ENCODE results near the gene AHCY.

GRCh38 chr20:34256629-34257124 is 46.5 kb downstream of the AHCY start:
- no peak for TF ChIP-seq POLR2A (IDR thresholded peaks at IDR 0.05)
- TF ChIP-seq, protein P1, sequence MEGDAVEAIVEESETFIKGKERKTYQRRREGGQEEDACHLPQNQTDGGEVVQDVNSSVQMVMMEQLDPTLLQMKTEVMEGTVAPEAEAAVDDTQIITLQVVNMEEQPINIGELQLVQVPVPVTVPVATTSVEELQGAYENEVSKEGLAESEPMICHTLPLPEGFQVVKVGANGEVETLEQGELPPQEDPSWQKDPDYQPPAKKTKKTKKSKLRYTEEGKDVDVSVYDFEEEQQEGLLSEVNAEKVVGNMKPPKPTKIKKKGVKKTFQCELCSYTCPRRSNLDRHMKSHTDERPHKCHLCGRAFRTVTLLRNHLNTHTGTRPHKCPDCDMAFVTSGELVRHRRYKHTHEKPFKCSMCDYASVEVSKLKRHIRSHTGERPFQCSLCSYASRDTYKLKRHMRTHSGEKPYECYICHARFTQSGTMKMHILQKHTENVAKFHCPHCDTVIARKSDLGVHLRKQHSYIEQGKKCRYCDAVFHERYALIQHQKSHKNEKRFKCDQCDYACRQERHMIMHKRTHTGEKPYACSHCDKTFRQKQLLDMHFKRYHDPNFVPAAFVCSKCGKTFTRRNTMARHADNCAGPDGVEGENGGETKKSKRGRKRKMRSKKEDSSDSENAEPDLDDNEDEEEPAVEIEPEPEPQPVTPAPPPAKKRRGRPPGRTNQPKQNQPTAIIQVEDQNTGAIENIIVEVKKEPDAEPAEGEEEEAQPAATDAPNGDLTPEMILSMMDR (IDR thresholded peaks at IDR 0.05) = no peak
